Trophoblast cell (in vitro differentiated cells and primary cell): ENCODE results near the gene DGKB.
A peak's percentile ranks its signal among the peaks of the same experiment; 100 is the strongest.

Source experiments
- DNase-seq, 2 donors: peaks; one replicate each; pipeline ENCODE4 v3.0.0-alpha.2; 2016
- H2AFZ ChIP-seq: 2 replicates; pipeline ENCODE4 v1.6.1; 2013; ENCODE audit warnings: low read length, moderate library complexity, mild to moderate bottlenecking; ENCODE audit not compliant: insufficient read depth, poor library complexity
- H2AK5ac ChIP-seq: 2 replicates; pipeline ENCODE4 v1.6.1; 2013; ENCODE audit warnings: mild to moderate bottlenecking, low read length
- H2BK120ac ChIP-seq: 2 replicates; pipeline ENCODE4 v1.6.1; 2013; ENCODE audit warnings: low read length, mild to moderate bottlenecking, moderate library complexity; ENCODE audit not compliant: insufficient read depth, poor library complexity
- H2BK12ac ChIP-seq: 2 replicates; pipeline ENCODE4 v1.6.1; 2013; ENCODE audit warnings: mild to moderate bottlenecking, low read length, moderate library complexity
- H2BK5ac ChIP-seq: 2 replicates; pipeline ENCODE4 v1.6.1; 2013; ENCODE audit warnings: low read length, low read depth, moderate library complexity, mild to moderate bottlenecking; ENCODE audit not compliant: poor library complexity
- H3K14ac ChIP-seq: 2 replicates; pipeline ENCODE4 v1.6.1; 2013; ENCODE audit warnings: mild to moderate bottlenecking, low read length
- H3K18ac ChIP-seq: 2 replicates; pipeline ENCODE4 v1.6.1; 2013; ENCODE audit warnings: mild to moderate bottlenecking, low read length
- H3K23ac ChIP-seq: 2 replicates; pipeline ENCODE4 v1.6.1; 2013; ENCODE audit warnings: low read length
- H3K27ac ChIP-seq: 2 replicates; pipeline ENCODE4 v1.5.1; 2013; ENCODE audit warnings: low read depth, mild to moderate bottlenecking, inconsistent platforms, low read length, moderate library complexity
- H3K27me3 ChIP-seq: 2 replicates; pipeline ENCODE4 v1.6.1; 2013; ENCODE audit warnings: inconsistent platforms, mild to moderate bottlenecking, low read length, moderate library complexity; ENCODE audit not compliant: insufficient read depth
- H3K36me3 ChIP-seq, 2 experiments: 1 replicate in 1 of 2; 2 replicates in 1 of 2; pipeline ENCODE4 v1.6.1; 2013; ENCODE audit warnings: low read length in 2 of 2, mild to moderate bottlenecking in 2 of 2, moderate library complexity in 1 of 2; ENCODE audit not compliant: insufficient read depth in 2 of 2, control insufficient read depth in 1 of 2
- H3K4ac ChIP-seq: 2 replicates; pipeline ENCODE4 v1.6.1; 2013; ENCODE audit warnings: low read depth, mild to moderate bottlenecking, low read length, moderate library complexity
- H3K4me1 ChIP-seq, 2 experiments: 1 replicate in 1 of 2; 2 replicates in 1 of 2; pipeline ENCODE4 v1.6.1; 2013; ENCODE audit warnings: low read length in 2 of 2, mild to moderate bottlenecking in 2 of 2, moderate library complexity in 1 of 2; ENCODE audit not compliant: insufficient read depth in 2 of 2, control insufficient read depth in 1 of 2
- H3K4me2 ChIP-seq: 2 replicates; pipeline ENCODE4 v1.6.1; 2013; ENCODE audit warnings: inconsistent platforms, mild to moderate bottlenecking, low read length, moderate library complexity
- H3K4me3 ChIP-seq: 2 replicates; pipeline ENCODE4 v1.5.1; 2013; ENCODE audit warnings: mild to moderate bottlenecking, low read depth, low read length, inconsistent platforms
- H3K79me1 ChIP-seq: one replicate; pipeline ENCODE4 v1.6.1; 2013; ENCODE audit warnings: low read length
- H3K79me2 ChIP-seq: 2 replicates; pipeline ENCODE4 v1.6.1; 2013; ENCODE audit warnings: low read length, mild to moderate bottlenecking; ENCODE audit not compliant: control insufficient read depth, insufficient read depth, poor library complexity
- H3K9ac ChIP-seq: 2 replicates; pipeline ENCODE4 v1.6.1; 2013; ENCODE audit warnings: mild to moderate bottlenecking, low read length
- H3K9me3 ChIP-seq: 2 replicates; pipeline ENCODE4 v1.6.1; 2013; ENCODE audit warnings: low read depth, mild to moderate bottlenecking, control low read depth, inconsistent platforms, low read length; ENCODE audit not compliant: insufficient read depth
- H4K12ac ChIP-seq: 2 replicates; pipeline ENCODE4 v1.6.1; 2013; ENCODE audit warnings: low read depth, mild to moderate bottlenecking, low read length, moderate library complexity
- H4K8ac ChIP-seq: 2 replicates; pipeline ENCODE4 v1.6.1; 2013; ENCODE audit warnings: low read depth, mild to moderate bottlenecking, low read length, moderate library complexity
- H4K91ac ChIP-seq: one replicate; pipeline ENCODE4 v1.6.1; 2013; ENCODE audit warnings: low read depth, mild to moderate bottlenecking, low read length, moderate library complexity
- WGBS: extraction: QIAGEN DNeasy Blood & Tissue Kit; methylation state at CpG from one replicate; pipeline ENCODE4 v1.1.7; 2013; ENCODE audit warnings: missing lambda C conversion rate; ENCODE audit not compliant: insufficient read length, insufficient coverage; ENCODE audit errors: extremely low coverage; 5-methylcytosine and 5-hydroxymethylcytosine counted together

DGKB gene

DNA sequence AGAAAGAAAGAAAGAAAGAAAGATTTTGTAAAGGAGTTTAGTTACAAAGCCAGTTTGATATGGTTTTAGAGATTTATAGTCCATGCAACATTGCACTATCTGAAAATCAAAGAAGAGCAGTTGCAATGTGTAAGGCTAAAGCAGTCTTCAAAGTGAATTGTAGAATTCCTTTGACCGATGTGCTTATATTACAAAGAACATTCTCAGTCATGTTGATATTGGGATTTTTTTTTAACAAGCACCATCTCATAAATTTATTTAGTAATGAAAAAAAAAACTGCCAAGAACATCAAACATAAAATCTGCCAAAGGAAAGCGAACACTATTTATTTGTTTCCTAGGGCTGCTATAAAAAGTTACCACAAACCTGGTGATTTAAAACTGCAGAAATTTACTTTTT is 133.3 kb downstream of the DGKB start:
- Histone ChIP-seq H3K23ac (no peak overlapping the region), H3K9me3 (no peaks in the 10 kb centered on the region), H3K4me2 (no peak overlapping the region), H3K9ac (no peak overlapping the region), H3K79me1 (no peaks in the 10 kb centered on the region), H2BK12ac (no peak overlapping the region), H3K14ac (no peak overlapping the region), H2BK120ac (no peak overlapping the region), H2AK5ac (no peak overlapping the region), H3K18ac (no peak overlapping the region), H4K8ac (no peak overlapping the region), H3K79me2 (no peaks in the 10 kb centered on the region), H3K27me3 (no peaks in the 10 kb centered on the region), H3K27ac (no peak overlapping the region), H2AFZ (no peak overlapping the region), H3K4me1 (no peaks in the 10 kb centered on the region), H3K4ac (no peak overlapping the region), H2BK5ac (no peak overlapping the region), H4K91ac (no peak overlapping the region), H3K36me3 (no peaks in the 10 kb centered on the region), H4K12ac (no peak overlapping the region), H3K4me3 (no peak overlapping the region)
- WGBS, result no CpG with 5 or more reads among the region's 2 CpGs
- no peak for DNase-seq

DNA sequence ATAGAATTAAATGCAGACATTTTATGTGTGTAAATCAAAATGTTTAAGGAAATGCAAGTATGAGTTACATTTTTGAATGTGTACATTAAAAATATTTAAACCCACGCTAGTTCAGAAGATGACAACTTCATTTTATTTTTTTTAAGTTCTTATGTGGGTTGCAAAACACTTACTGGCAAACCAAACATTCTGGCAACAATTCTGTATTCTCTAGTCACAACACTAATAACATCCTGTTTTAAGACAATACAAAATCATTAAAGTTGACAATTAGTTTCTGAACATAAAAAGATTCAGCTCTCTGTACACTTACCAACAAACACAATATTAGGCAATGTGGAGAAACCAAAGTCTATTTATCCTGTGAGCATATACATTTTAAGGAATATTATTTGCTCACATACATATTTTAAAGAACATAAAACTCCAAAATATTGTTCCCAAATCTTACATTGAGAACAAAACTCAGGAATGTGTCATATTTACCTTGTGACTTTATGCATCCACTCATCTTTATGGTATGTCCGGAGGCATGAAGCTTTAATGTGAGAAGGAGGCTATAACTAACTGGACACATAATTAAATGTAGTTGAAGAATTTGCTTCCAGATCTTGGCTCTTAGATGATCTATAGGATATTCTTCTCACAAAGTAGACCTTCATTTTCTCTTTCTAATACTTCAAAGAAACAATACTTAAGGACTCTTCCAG is 134.7 kb downstream of the DGKB start:
- peak in 1 of 2 donors; percentile 16 for DNase-seq
- no peak overlapping the region for H2BK5ac ChIP-seq
- H4K8ac ChIP-seq, result no peak overlapping the region
- no peak overlapping the region for H3K4me3 ChIP-seq
- WGBS, result no CpG with 5 or more reads among the region's 2 CpGs
- no peak overlapping the region for H3K4me2 ChIP-seq
- no peak overlapping the region for H3K23ac ChIP-seq
- no peak overlapping the region for H3K14ac ChIP-seq
- H3K27me3 ChIP-seq, result no peaks in the 10 kb centered on the region
- no peak overlapping the region for H3K27ac ChIP-seq
- H2BK120ac ChIP-seq, result no peak overlapping the region
- no peak overlapping the region for H2AFZ ChIP-seq
- no peak overlapping the region for H3K18ac ChIP-seq
- no peak overlapping the region for H3K9ac ChIP-seq
- H3K4ac ChIP-seq, result no peak overlapping the region
- H3K36me3 ChIP-seq, result no peaks in the 10 kb centered on the region
- no peaks in the 10 kb centered on the region for H3K9me3 ChIP-seq
- H4K12ac ChIP-seq, result no peak overlapping the region
- H3K4me1 ChIP-seq, result no peaks in the 10 kb centered on the region
- H3K79me1 ChIP-seq, result no peaks in the 10 kb centered on the region
- H2AK5ac ChIP-seq, result no peak overlapping the region
- H2BK12ac ChIP-seq, result no peak overlapping the region
- no peaks in the 10 kb centered on the region for H3K79me2 ChIP-seq
- H4K91ac ChIP-seq, result no peak overlapping the region

- peak in 1 of 2 donors; percentile 13 for DNase-seq
- no peak overlapping the region for H3K18ac ChIP-seq
- H4K91ac ChIP-seq, result no peak overlapping the region
- no peaks in the 10 kb centered on the region for H3K79me1 ChIP-seq
- no peak overlapping the region for H3K4me3 ChIP-seq
- no peak overlapping the region for H3K4ac ChIP-seq
- H2BK5ac ChIP-seq, result no peak overlapping the region
- no peaks in the 10 kb centered on the region for H3K79me2 ChIP-seq
- no peak overlapping the region for H2BK12ac ChIP-seq
- H2BK120ac ChIP-seq, result no peak overlapping the region
- no peak overlapping the region for H3K23ac ChIP-seq
- H3K4me1 ChIP-seq, result no peaks in the 10 kb centered on the region
- no peaks in the 10 kb centered on the region for H3K36me3 ChIP-seq
- no peak overlapping the region for H3K9ac ChIP-seq
- H3K4me2 ChIP-seq, result no peak overlapping the region
- H4K8ac ChIP-seq, result no peak overlapping the region
- H3K27me3 ChIP-seq, result no peaks in the 10 kb centered on the region
- H3K9me3 ChIP-seq, result no peaks in the 10 kb centered on the region
- H2AK5ac ChIP-seq, result no peak overlapping the region
- no peak overlapping the region for H3K27ac ChIP-seq
- H3K14ac ChIP-seq, result no peak overlapping the region
- no peak overlapping the region for H4K12ac ChIP-seq
- no peak overlapping the region for H2AFZ ChIP-seq
Observed at GRCh38 chr7:14766747-14767146, 135.8 kb downstream of the DGKB start.

GRCh38 chr7:14765731-14766130 is 136.8 kb downstream of the DGKB start:
- Histone ChIP-seq H2BK5ac (no peak overlapping the region), H4K91ac (no peak overlapping the region), H3K4ac (no peak overlapping the region), H3K14ac (no peak overlapping the region), H4K8ac (no peak overlapping the region), H3K27me3 (no peaks in the 10 kb centered on the region), H3K4me2 (no peak overlapping the region), H3K79me2 (no peaks in the 10 kb centered on the region), H3K9me3 (no peaks in the 10 kb centered on the region), H3K4me1 (no peaks in the 10 kb centered on the region), H3K36me3 (no peaks in the 10 kb centered on the region), H3K9ac (no peak overlapping the region), H3K4me3 (no peak overlapping the region), H3K79me1 (no peaks in the 10 kb centered on the region), H2BK120ac (no peak overlapping the region), H4K12ac (no peak overlapping the region), H3K23ac (no peak overlapping the region), H2BK12ac (no peak overlapping the region), H2AK5ac (no peak overlapping the region), H3K27ac (no peak overlapping the region), H3K18ac (no peak overlapping the region), H2AFZ (no peak overlapping the region)
- WGBS, result no CpG with 5 or more reads among the region's 2 CpGs
- no peak for DNase-seq
